D721Med (cell line): ENCODE measurements around the gene ARF1.
A peak's percentile ranks its signal among the peaks of the same experiment; 100 is the strongest.
"Not testable (repeated sequence)": the region's sequence is repeated elsewhere in the genome, so short reads cannot be mapped to it uniquely, and the experiment has no call there.

ENCODE experiments used
- DNase-seq: peaks from one replicate; pipeline ENCODE4 v3.0.0; 2011; ENCODE audit warnings: low spot score; ENCODE audit not compliant: insufficient read length
- FAIRE-seq: peaks from 2 replicates; lab custom pipeline; 2011; peaks lifted over from hg19 to GRCh38; lab: Jason Lieb, UNC
- TF ChIP-seq, protein P1 (sequence below): IDR thresholded peaks from 2 replicates; pipeline ENCODE4 v1.5.1; 2012; ENCODE audit warnings: mild to moderate bottlenecking, control low read depth; ENCODE audit not compliant: insufficient read depth; ENCODE audit errors: missing control alignments

Gene ARF1

GRCh38 chr1:228109073-228109961 is 26.8 kb downstream of the ARF1 start, which contains the start of gene MRPL55:
TSS of gene MRPL55 (minus strand) at chr1:228109299. CDS start at chr1:228108260, 1,039 bp downstream.
- DNase-seq (peak; percentile 100), FAIRE-seq (no peak)
- TF ChIP-seq, protein P1, sequence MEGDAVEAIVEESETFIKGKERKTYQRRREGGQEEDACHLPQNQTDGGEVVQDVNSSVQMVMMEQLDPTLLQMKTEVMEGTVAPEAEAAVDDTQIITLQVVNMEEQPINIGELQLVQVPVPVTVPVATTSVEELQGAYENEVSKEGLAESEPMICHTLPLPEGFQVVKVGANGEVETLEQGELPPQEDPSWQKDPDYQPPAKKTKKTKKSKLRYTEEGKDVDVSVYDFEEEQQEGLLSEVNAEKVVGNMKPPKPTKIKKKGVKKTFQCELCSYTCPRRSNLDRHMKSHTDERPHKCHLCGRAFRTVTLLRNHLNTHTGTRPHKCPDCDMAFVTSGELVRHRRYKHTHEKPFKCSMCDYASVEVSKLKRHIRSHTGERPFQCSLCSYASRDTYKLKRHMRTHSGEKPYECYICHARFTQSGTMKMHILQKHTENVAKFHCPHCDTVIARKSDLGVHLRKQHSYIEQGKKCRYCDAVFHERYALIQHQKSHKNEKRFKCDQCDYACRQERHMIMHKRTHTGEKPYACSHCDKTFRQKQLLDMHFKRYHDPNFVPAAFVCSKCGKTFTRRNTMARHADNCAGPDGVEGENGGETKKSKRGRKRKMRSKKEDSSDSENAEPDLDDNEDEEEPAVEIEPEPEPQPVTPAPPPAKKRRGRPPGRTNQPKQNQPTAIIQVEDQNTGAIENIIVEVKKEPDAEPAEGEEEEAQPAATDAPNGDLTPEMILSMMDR: no peak

GRCh38 chr1:228109962-228110488 is 27.5 kb downstream of the ARF1 start:
- DNase-seq: no peak
- TF ChIP-seq, protein P1: no peak
- no peak for FAIRE-seq

GRCh38 chr1:228110556-228110955 is 28.0 kb downstream of the ARF1 start:
- TF ChIP-seq, protein P1: no peak
- DNase-seq (no peak), FAIRE-seq (no peak)

DNA sequence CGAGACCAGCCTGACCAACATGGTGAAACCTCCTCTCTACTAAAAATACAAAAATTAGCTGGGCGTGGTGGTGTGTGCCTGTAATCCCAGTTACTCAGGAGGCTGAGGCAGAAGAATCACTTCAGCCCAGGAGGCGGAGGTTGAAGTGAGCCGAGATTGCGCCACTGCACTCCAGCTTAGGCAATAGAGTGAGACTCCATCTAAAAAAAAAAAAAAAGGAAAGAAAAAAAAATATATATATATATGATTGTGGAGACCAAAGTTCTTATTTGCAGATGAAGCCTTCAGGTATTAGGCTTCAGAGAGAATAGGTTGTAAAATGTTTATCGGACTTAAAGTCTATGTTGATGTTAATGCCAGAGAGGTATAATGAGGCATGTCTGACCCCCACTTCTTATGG is 28.8 kb downstream of the ARF1 start:
- not testable (repeated sequence) for DNase-seq, FAIRE-seq

DNA sequence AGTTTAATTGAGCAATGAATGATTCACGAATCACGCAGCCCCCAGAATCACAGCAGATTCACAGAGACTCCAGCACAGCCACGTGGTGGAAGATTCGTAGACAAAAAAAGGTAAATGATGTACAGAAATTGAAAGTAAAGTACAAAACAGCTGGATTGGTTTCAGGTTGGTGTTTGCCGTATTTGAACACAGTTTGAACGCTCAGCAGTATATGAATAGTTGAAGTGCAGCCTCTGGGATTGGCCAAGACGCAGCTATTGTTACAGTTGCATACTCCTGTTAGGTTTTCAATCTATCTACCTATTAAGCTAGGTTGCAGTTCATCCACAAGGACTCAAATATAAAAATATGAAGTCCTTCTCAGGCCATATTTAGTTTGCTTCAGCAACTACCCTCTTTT is 29.7 kb downstream of the ARF1 start:
- TF ChIP-seq, protein P1: no peak
- FAIRE-seq (no peak), DNase-seq (no peak)

GRCh38 chr1:228112617-228113016 is 30.1 kb downstream of the ARF1 start:
- TF ChIP-seq, protein P1: no peak
- DNase-seq (no peak), FAIRE-seq (no peak)

GRCh38 chr1:228114827-228115226 is 32.3 kb downstream of the ARF1 start:
- FAIRE-seq: peak; percentile 11
- TF ChIP-seq, protein P1: no peak
- no peak for DNase-seq
